Thoracic aorta (tissue), 2 donors: Measurements from ENCODE around the gene CRADD. TPM values are rescaled to one million over a fixed set of nuclear protein-coding genes. Genes with fewer than 3 reads are reported as not detected.
"Not testable (repeated sequence)": the region's sequence is repeated elsewhere in the genome, so short reads cannot be mapped to it uniquely, and the experiment has no call there.

Experiments used
- ATAC-seq: fragments of 150-250 bp; one replicate; pipeline ENCODE4 v1.8.0; 2017; ENCODE audit warnings: low read depth; ENCODE audit not compliant: insufficient number of reproducible peaks, low FRiP score
- DNase-seq: peaks from one replicate; pipeline ENCODE4 v3.0.0-alpha.2; 2020; ENCODE audit warnings: low spot score
- H3K27ac ChIP-seq, 2 donors: fragments of 200-600 bp; sonication (generic); 1 replicate in 1 of 2; 2 replicates in 1 of 2; pipeline ENCODE4 v1.5.1; 2016; ENCODE audit warnings: mild to moderate bottlenecking in 2 of 2, moderate library complexity in 2 of 2
- H3K27me3 ChIP-seq: fragments of 200-600 bp; sonication (generic); replicated peaks from 2 replicates; pipeline ENCODE4 v1.6.0; 2016; ENCODE audit warnings: mild to moderate bottlenecking; ENCODE audit not compliant: insufficient read depth
- H3K36me3 ChIP-seq: fragments of 200-600 bp; sonication (generic); one replicate; pipeline ENCODE4 v1.5.1; 2016
- H3K4me1 ChIP-seq, 2 donors: fragments of 200-600 bp; sonication (generic); 1 replicate in 1 of 2; 2 replicates in 1 of 2; pipeline versions ENCODE4 v1.5.1 to v1.6.0; 2016; ENCODE audit warnings: low read depth in 2 of 2, mild to moderate bottlenecking in 1 of 2; ENCODE audit not compliant: control insufficient read depth in 1 of 2
- H3K4me3 ChIP-seq: fragments of 200-600 bp; sonication (generic); 2 replicates; pipeline ENCODE4 v1.5.1; 2016; ENCODE audit warnings: mild to moderate bottlenecking
- H3K9me3 ChIP-seq: fragments of 200-600 bp; sonication (generic); 2 replicates; pipeline ENCODE4 v1.5.1; 2016
- total RNA-seq, 2 donors: library from RNA; depleted of rRNA; stranded (reverse); fragments of >200 nt; gene quantifications; one replicate each; pipeline versions ENCODE4 v1.1.0 to v1.2.3, GENCODE V29; 2016
- TF ChIP-seq, protein P1 (sequence below): fragments of 200-600 bp; sonication (generic); IDR thresholded peaks from one replicate; pipeline ENCODE4 v1.5.1; 2019; ENCODE audit warnings: antibody characterized with exemption

CRADD gene
- total RNA-seq, 2 donors from 2014 or later, result 33.0 to 57.9 TPM

DNA sequence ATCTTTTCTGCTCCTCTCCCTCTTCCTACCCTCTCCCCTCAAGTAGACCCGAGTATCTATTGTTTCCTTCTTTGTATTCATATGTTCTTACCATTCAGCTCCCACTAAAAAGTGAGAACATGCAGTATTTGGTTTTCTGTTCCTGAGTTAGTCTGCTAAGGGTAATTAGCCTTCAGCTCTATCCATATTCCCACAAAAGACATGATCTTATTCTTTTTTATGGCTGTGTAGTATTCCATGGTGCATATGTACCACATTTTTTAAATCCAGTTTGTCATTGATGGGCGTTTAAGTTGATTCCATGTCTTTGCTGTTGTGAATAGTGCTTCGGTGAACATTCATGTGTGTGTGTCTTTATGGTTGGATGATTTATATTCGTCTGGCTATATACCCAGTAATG is 32.2 kb downstream of the CRADD start:
- ATAC-seq (no peak), DNase-seq (no peak)
- Histone ChIP-seq H3K9me3 (peaks cover 11% of the 10 kb centered on the region), H3K4me1 (peaks cover 48 to 59% of the 10 kb centered on the region in 2 donors), H3K4me3 (no peak overlapping the region), H3K36me3 (no peaks in the 10 kb centered on the region), H3K27me3 (no peaks in the 10 kb centered on the region), H3K27ac (no peak overlapping the region)
- TF ChIP-seq, protein P1, sequence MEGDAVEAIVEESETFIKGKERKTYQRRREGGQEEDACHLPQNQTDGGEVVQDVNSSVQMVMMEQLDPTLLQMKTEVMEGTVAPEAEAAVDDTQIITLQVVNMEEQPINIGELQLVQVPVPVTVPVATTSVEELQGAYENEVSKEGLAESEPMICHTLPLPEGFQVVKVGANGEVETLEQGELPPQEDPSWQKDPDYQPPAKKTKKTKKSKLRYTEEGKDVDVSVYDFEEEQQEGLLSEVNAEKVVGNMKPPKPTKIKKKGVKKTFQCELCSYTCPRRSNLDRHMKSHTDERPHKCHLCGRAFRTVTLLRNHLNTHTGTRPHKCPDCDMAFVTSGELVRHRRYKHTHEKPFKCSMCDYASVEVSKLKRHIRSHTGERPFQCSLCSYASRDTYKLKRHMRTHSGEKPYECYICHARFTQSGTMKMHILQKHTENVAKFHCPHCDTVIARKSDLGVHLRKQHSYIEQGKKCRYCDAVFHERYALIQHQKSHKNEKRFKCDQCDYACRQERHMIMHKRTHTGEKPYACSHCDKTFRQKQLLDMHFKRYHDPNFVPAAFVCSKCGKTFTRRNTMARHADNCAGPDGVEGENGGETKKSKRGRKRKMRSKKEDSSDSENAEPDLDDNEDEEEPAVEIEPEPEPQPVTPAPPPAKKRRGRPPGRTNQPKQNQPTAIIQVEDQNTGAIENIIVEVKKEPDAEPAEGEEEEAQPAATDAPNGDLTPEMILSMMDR, result no peak

DNA sequence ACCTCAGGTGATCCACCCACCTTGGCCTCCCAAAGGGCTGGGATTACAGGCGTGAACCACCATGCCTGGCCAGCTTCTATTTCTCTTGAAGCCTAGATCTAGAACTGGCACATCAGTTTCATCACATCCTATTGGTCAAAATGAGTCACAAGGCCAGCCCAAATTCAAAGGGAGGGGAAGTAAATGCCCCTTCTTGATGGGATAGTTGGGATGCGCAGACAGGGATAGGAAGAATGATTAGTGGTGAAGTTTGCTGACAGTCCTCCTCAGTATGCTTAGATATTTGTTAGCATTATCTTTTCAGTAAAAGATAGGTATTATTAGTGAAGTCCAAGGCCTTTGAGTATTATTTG is 33.4 kb downstream of the CRADD start:
- DNase-seq (no peak), ATAC-seq (no peak)
- no peaks in the 10 kb centered on the region for H3K36me3 ChIP-seq
- TF ChIP-seq, protein P1, result no peak
- peaks cover 11% of the 10 kb centered on the region for H3K9me3 ChIP-seq
- no peak overlapping the region for H3K4me3 ChIP-seq
- H3K4me1 ChIP-seq, result peaks cover 42 to 58% of the 10 kb centered on the region in 2 donors
- H3K27ac ChIP-seq, result no peak overlapping the region
- H3K27me3 ChIP-seq, result no peaks in the 10 kb centered on the region

DNA sequence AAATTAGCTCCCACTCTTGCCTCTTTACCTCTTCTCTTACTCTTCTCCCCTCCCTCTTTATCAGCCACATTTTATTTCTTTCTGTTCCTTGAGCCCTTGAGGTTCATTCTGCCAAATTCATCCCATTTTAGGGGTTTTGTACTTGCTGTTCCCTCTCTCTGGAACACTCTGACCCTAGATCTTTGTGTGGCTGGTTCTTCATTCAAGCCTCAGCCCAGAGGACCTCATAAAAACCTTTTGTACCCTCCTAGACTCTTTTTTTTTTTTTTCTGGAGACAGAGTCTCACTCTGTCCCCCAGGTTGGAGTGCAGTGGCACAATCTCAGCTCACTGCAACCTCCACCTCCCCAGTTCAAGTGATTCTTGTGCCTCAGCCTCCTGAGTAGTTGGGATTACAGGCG is 34.3 kb downstream of the CRADD start:
- peaks cover 34 to 49% of the 10 kb centered on the region in 2 donors for H3K4me1 ChIP-seq
- not testable (repeated sequence) for ATAC-seq, H3K27me3 ChIP-seq, DNase-seq, H3K4me3 ChIP-seq, H3K36me3 ChIP-seq
- H3K9me3 ChIP-seq, result peaks cover 11% of the 10 kb centered on the region
- peak overlapping the region; percentile 71 to 80 for H3K27ac ChIP-seq

DNA sequence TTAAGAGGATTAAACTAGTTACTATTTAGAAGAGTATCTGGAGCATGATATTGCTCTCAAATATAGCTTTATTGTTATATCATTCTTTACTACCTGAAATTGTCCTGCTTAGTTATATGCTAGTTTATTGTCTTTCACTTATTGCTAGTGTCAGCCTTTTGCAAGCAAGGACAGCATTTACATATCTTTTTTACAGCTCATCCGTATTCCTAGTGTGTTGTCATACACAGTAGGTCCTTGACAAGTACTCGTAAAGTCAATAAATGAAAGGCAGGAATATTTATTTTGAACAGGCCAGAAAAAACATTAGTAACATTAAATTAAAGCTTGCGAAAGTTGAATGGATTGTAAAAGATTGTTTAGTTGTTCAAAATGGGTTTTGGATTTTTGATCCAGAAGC is 35.0 kb downstream of the CRADD start:
- H3K4me3 ChIP-seq, result no peak overlapping the region

DNA sequence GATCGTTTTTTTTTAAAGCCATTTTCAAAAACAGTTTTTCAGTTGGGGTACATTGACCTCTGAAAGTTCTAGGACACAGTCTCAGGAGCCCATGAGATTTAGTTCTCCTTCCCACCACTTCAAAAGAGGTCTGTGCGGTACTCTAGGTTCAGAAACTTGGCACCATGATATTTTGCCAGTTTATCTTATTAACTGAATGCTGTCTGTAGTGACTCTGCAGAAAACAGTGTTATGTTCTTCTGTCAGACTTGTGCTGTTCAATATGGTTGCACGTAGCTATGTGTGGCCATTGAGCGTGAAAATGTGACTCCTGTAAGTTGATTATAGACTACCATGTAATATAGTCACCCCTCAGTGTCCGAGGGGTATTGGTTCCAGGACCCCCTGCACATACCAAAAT is 35.9 kb downstream of the CRADD start:
- no peak for DNase-seq

More for the DNA sequence above, 35.0 kb downstream of the CRADD start:
- no peak for ATAC-seq
- H3K27ac ChIP-seq, result peak overlapping the region; percentile 71 to 80
- no peak for DNase-seq
- no peaks in the 10 kb centered on the region for H3K27me3 ChIP-seq
- no peaks in the 10 kb centered on the region for H3K36me3 ChIP-seq
- TF ChIP-seq, protein P1, result no peak
- peaks cover 27 to 42% of the 10 kb centered on the region in 2 donors for H3K4me1 ChIP-seq
- H3K9me3 ChIP-seq, result peaks cover 11% of the 10 kb centered on the region

More for the DNA sequence above, 35.9 kb downstream of the CRADD start:
- TF ChIP-seq, protein P1, result no peak
- Histone ChIP-seq H3K36me3 (no peaks in the 10 kb centered on the region), H3K27ac (peak overlapping the region; percentile 71 to 80), H3K4me3 (no peak overlapping the region), H3K27me3 (no peaks in the 10 kb centered on the region), H3K4me1 (peaks cover 23 to 35% of the 10 kb centered on the region in 2 donors), H3K9me3 (peaks cover 11% of the 10 kb centered on the region)
- ATAC-seq, result no peak
